Peyer's patch (tissue), 4 donors: ENCODE data around the gene BEX1.

Experiments
- POLR2A ChIP-seq, 2 donors: fragments of 450-650 bp; IDR thresholded peaks; one replicate each; pipeline ENCODE4 v1.5.1; 2017; ENCODE audit warnings: antibody characterized with exemption in 2 of 2, mild to moderate bottlenecking in 2 of 2, moderate library complexity in 2 of 2
- TF ChIP-seq, protein P1 (sequence below), 6 experiments: fragments of 450-650 bp in 4 of 6; fragments of 200-600 bp in 2 of 6; sonication (generic) in 1 of 6; IDR thresholded peaks; one replicate each; pipeline ENCODE4 v1.5.1; 2017 to 2019; ENCODE audit warnings: antibody characterized with exemption in 6 of 6, mild to moderate bottlenecking in 3 of 6, moderate library complexity in 1 of 6

DNA sequence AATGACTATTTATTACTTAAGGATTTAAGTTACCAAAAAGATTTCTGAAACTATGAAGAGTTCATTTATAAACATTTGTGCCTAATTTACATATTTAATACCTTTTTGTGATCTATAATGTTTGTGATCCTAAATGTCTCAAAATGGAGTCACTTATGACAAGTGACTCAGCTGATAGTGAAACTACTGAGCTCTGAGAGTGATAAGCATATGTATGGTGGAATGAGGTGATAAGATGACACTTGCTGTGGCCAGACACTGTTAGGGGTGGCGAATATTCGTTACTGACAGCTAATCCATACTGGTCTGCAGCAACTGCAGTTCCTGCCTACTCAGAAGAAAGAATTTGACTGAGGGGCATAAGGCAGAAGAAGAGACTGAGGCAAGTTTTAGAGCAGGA lies 34.5 kb upstream of the BEX1 start:
- TF ChIP-seq, protein P1, sequence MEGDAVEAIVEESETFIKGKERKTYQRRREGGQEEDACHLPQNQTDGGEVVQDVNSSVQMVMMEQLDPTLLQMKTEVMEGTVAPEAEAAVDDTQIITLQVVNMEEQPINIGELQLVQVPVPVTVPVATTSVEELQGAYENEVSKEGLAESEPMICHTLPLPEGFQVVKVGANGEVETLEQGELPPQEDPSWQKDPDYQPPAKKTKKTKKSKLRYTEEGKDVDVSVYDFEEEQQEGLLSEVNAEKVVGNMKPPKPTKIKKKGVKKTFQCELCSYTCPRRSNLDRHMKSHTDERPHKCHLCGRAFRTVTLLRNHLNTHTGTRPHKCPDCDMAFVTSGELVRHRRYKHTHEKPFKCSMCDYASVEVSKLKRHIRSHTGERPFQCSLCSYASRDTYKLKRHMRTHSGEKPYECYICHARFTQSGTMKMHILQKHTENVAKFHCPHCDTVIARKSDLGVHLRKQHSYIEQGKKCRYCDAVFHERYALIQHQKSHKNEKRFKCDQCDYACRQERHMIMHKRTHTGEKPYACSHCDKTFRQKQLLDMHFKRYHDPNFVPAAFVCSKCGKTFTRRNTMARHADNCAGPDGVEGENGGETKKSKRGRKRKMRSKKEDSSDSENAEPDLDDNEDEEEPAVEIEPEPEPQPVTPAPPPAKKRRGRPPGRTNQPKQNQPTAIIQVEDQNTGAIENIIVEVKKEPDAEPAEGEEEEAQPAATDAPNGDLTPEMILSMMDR (IDR thresholded peaks at IDR 0.05), result no peak
- no peak for TF ChIP-seq POLR2A (IDR thresholded peaks at IDR 0.05)
